GM19193 (cell line): ENCODE data around the gene TMPRSS6.

Experiments used
- POLR2A ChIP-seq: IDR thresholded peaks from 4 replicates; pipeline ENCODE4 v1.6.1; 2011; ENCODE audit not compliant: insufficient read depth, insufficient read length; ENCODE audit errors: extremely low read depth

TMPRSS6 gene

GRCh38 chr22:37128555-37129281 lies 19.2 kb upstream of the TMPRSS6 start:
- no peak for TF ChIP-seq POLR2A

GRCh38 chr22:37127350-37127878 lies 17.9 kb upstream of the TMPRSS6 start:
- no peak for TF ChIP-seq POLR2A

- no peak for TF ChIP-seq POLR2A
Observed at GRCh38 chr22:37126882-37127281, 17.4 kb upstream of the TMPRSS6 start.

- TF ChIP-seq POLR2A, result no peak
Observed at GRCh38 chr22:37126383-37126782, 16.9 kb upstream of the TMPRSS6 start.

GRCh38 chr22:37123649-37124048 lies 14.1 kb upstream of the TMPRSS6 start:
- TF ChIP-seq POLR2A, result no peak

- TF ChIP-seq POLR2A, result no peak
Observed at GRCh38 chr22:37122598-37123180, 13.2 kb upstream of the TMPRSS6 start.

GRCh38 chr22:37121887-37122591 lies 12.5 kb upstream of the TMPRSS6 start:
- TF ChIP-seq POLR2A, result peak; percentile 48

GRCh38 chr22:37120569-37121340 lies 11.2 kb upstream of the TMPRSS6 start:
- no peak for TF ChIP-seq POLR2A

GRCh38 chr22:37119872-37120271 lies 10.4 kb upstream of the TMPRSS6 start:
- no peak for TF ChIP-seq POLR2A

- no peak for TF ChIP-seq POLR2A
Observed at GRCh38 chr22:37118083-37118482, 8.6 kb upstream of the TMPRSS6 start.

- no peak for TF ChIP-seq POLR2A
Observed at GRCh38 chr22:37117092-37117491, 7.6 kb upstream of the TMPRSS6 start.

- TF ChIP-seq POLR2A, result no peak
Observed at GRCh38 chr22:37115032-37115431, 5.5 kb upstream of the TMPRSS6 start.

- TF ChIP-seq POLR2A, result no peak
Observed at GRCh38 chr22:37113757-37114156, 4.2 kb upstream of the TMPRSS6 start.

GRCh38 chr22:37112084-37112728 lies 2.7 kb upstream of the TMPRSS6 start:
- TF ChIP-seq POLR2A, result no peak
